Stimulated activated CD8-positive, alpha-beta memory T cell treated with anti-CD3 and anti-CD28 coated beads, Interleukin-4, amount 100 ng/mL, for 48 hours (primary cell): ENCODE results near the gene CFAP74.
"Not testable (repeated sequence)": the region's sequence is repeated elsewhere in the genome, so short reads cannot be mapped to it uniquely, and the experiment has no call there.

ENCODE experiments used
- DNase-seq: peaks from one replicate; pipeline ENCODE4 v3.0.0-alpha.2; 2020

The CFAP74 gene

DNA sequence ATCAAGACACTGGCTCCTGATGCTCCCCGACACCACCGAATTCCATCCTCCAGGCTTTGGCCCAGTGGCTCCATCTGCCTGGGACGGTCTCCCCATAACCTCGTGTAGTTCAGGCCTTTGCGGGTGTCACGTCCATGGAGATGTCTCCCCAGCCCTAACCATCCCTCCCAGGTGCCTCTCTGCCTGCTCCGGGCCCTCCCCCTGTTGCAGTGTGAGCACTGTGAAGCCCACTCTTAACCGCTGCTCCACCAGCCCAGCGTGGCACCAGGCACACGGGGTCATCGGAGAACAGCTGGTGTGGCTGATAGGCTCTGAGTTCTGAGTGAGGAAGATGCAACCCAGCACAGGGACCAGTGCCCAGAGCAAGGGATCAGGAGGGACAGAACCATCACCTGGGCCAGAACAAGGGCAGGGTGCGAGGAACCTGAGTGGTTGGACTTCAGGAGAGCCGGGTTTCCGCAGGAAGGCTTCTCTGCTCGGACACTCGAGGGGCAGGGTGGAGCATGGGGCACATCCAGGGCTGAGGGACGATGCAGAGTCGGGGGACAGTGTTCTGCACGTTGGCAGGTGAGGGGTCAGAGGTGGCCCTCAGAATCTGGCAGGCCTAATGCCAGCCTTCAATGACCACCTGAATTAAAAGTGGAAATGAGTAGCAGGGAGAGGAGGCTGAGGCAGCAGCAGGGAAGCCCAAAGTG lies 110.1 kb downstream of the CFAP74 start:
- DNase-seq = no peak

DNA sequence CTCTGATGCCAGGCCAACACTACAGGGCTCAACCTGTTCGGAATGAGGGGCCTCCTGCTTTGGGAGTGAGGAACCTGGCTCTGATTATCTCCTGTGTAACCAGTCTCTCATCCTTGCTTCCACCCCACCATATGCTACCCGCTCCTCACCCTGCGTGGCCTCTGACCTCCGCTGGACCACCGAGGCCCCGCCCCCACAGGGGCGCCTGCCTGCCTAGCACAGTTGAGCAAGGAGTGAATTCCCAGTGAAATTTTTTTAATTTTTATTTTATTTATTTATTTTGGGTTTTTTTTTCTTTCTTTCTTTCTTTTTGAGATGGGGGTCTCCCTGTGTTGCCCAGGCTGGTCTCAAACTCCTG lies 110.8 kb downstream of the CFAP74 start:
- no peak for DNase-seq

DNA sequence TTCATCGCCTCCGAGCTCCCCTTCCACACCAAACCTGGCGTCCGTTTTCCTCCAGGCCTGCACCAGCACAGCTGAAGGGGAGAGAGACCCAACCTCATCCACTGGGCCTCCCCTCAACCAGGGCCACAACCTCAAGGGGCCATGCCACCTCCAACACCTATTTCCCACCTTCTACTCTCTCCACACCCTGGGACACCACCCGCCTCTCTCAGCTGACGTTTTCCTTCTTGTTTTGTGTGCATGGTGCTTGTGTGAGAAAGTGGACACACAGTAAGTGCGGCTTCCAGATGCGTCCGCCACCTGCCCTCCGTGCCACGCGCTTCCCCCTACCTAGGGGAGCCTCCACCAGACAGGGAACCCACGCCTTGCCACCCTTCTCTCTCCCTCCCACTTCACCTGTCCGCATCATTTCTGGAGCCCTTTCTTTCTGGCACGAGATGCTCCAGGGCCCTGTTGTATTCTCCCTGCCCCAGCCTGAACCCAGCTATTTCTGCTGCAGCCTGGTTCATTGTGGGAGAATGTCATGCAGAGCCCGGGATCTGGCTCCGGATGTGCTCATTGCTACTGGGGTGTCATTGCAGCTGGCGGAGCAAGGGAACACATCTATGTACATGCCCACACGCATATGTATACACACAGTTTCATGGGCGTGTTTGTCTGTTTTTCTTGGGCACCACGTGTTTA lies 111.4 kb downstream of the CFAP74 start:
- DNase-seq = no peak

DNA sequence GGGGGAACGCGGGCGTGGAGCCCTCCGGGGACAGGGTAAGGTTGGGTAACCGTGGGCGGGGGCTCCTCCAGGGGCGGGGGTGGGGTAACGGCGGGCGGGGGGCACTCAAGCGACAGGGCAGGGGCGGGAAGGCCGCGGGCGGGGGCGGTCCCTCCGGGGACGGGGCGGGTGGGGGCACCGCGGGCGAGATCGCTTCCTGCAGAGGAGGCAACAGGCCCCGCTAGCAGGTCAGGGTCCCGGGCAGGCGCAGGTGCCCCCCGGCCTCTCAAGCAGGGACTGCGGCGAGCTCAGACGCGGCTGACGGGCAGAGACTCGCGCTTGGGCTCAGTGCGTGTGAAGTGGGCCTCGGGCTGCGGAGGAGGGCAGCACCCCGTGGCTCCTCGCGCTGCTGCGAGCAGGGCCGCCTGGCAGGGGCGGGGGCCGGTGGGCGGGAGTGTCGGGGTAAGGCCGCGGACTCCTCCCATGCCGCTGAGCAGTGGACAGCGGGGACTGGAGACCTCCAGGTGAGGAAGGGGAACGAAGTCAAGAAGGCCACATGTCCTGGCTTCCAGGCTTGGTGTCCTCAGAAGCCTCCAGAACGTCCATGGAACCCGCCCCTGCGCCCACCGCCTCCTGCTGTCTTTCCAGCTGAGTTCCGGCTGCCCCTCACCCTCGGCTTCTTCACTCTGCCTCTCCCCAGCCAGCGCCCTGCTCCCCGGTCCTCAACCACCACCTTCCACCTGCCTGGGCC lies 112.1 kb downstream of the CFAP74 start:
- peak; percentile 79 for DNase-seq

DNA sequence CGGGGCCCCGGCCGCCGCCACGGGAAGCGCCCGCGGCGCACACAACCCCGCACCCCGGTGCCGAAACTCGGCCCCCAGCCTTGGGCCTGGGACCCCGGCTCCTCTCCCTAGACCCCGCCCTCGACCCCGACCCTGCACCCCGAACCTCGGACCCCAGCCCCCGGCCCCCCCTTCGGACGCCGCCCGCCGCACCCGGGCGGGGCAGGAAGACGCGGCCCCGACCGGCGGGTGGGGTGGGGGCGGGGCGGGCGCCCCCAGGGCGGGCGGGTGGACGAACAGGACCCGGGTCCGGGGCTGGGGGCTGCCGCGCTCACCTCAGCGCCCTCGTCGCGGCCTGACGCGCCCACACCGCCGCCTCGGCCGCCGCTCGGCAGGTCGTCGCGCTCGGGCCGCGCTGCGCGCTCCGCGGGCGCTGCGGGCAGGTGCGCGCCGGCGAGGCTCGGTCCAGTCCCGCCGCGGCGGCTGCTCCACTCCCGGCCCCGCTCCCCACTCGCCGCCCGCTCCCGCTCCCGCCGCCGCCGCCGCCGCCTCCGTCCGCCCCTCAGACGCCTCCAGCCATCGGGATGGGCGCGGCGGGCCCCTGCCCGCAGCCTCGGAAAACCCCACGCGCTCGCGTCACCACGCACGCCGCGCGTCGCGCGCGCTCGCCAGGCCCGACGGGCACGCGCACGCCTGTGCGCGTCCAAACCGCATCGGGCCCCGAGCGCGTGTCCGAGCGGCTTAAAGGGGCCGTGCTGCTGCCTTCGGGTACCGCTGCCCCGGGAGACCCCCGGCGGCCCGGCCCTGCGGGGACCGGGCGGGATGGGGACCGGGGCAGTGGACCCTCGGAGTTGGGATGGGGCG lies 112.9 kb downstream of the CFAP74 start, which contains the start of gene GNB1:
Gene GNB1, minus strand, starts transcription at position 582 of the 843 bp plus-strand sequence. CDS start 65,634 bp downstream, outside the sequence.
- peak; percentile 89 for DNase-seq

DNA sequence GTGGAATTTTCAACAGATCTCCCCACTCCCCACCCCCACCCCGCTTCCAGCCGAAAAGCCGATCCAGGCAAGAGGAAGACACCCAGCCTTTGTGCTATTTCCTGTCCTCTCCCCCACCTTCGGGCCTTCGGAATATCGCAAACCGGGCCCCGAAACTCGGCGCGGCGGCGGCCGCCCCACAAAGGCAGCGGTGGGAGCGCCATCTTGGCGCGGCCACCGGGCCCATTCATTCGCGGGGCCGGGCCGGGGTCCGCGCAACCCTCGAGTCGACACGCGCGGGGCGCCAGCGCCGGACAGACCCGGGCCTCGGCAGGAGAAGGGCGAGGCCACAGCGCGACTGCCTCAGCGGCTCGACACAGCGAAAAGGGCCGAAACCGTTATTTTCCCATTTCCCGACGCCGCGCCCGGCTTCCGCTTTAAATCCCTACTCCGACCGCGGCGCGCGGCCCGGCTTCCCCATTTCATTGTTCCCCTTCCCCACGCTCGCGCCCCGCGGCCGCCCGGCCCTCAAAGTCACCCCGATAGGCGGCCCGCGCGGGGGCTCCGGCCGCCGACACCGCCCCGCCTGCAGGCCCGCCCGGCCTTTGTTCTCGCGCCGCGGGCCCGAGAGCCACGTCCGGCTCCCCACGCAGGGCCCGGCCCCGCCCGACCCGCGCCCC lies 113.6 kb downstream of the CFAP74 start:
- DNase-seq = peak; percentile 66

DNA sequence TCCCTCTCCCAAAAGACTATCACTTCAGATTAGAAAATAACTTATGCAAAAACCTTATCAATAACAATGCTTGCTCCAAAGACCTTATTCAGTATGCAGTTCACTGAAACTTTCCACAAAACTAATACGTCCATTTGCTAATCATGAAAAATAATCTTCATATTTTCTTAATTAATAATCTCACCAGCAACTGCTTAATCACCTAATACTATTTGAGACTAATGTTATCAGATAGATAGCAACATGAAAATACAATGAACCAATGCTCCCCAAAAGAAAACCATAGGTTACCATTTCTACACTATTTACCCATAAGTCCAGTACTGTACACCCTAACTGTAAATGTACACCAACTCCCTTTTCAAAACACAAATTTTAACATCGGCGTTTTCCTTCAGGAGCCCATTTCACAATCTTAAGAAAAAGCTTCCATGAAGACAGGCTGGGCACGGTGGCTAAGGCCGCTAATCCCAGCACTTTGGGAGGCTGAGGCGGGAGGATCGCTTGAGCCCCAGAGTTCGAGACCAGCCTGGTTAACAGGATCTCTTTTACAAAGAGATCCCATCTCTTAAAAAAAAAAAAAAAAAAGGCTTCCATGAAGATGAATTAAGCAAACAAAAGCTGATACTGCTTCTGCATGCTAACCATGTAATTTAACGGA lies 114.4 kb downstream of the CFAP74 start:
- DNase-seq = no peak

DNA sequence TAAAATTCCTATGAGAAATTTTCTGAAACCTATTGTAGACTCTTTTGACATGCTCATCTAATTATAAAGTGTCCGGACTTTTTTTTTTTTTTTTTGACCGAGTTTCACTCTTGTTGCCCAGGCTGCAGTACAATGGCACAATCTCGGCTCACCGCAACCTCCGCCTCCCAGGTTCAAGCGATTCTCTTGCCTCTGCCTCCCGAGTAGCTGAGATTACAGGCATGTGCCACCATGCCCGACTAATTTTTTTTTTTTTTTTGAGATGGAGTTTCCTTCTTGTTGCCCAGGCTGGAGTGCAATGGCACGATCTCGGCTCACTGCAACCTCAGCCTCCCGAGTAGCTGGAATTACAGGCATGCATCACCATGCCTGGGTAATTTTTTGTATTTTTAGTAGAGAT lies 119.7 kb downstream of the CFAP74 start:
- DNase-seq = not testable (repeated sequence)

DNA sequence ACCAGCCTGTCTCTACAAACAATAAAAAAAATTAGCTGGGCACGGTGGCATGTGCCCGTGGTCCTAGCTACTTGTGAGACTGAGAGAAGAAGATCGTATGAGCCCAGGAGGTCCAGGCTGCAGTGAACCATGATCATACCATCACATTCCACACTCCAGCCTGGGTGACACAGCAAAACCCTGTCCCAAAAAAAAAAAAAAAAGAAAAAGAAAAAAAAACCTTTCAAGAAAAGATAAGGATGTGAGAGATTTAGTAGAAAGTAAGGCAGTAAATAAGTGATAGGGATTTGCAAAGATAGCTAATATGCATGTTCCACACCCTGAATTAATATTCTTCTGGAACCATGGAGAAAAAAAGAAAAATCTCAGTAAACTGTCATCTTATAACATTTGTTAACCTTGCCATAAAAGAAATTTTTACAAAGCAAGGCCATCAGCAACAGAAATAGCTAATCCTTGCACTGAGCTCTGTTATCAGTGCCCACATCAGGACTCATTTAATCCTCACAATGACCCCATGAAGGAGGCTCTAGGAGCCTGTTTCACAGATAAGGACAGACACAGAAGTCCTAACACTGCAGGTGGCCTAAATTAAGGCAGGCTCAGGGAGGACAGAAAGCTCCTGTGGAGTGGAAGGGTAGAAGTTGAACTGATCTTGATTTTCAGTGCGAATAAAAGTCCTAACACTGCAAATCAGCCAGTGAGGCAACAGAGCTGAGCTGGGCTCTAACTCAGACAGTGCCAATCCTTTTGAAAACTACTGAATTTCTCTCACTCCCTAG lies 120.3 kb downstream of the CFAP74 start:
- no peak for DNase-seq

DNA sequence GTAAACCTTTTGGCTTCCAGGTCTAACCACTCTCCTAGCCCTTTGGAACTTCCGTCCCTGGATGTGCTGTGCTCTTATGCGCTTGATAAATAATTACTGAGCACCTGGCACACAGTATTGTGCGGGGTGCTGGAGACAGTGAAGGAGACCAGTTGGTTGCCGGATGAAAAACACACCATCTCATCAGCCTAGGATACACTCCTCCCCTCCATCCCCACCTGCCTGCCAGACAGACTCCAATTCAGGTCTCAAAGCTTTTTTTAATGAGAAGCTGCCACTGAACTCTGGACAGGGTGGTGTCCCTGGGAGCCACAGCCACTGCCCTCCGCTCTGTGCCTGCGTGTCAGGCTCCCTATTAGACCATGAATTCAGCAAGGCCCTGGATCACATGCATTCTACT lies 121.9 kb downstream of the CFAP74 start:
- no peak for DNase-seq

DNA sequence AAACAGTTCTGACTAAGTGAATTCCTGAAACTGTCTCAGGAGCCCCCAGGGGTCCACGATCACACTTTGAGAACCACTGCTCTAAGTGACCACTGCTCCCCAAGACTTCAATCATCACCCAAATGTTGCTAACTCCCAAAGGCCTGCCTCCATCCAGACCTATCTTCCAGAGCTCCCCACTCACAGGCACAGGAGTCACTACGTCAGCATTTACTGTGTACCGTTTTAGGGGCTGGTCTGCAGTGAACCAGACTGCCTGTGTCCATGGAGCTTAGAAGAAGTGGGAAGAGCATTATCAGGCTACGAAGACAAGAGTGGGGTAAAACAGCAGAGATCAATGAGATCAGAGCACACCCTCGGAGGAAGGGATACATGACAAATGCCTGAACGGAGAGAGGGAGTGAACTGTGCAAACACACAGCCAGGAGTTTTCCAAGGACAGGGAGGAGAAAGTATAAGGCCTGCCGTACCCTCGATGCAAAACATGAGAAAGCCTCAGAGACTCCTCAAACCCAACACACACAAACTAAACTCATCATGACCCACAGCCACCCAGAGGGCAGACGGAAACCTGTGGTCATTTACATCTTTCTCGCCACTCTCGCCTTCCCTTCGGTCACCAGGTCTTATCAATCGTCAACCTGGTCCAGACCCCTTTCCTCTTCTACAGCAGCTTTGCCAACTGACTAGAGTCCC lies 122.8 kb downstream of the CFAP74 start:
- no peak for DNase-seq

DNA sequence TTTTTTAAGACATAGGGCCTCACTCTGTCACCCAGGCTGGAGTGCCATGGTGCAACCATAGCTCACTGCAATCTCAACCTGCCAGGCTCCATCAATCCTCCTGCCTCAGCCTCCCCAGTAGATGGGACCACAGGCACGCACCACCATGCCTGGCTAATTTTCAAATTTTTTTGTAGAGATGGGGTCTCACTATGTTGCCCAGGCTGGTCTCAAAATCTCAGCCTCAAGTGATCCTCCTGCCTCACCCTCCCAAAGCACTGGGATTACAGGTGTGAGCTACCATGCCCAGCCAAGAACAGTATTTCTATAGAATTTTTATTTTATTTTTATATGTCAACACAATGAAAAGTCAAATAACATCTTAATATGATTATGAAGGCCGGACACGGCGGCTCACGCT lies 123.6 kb downstream of the CFAP74 start:
- no peak for DNase-seq

DNA sequence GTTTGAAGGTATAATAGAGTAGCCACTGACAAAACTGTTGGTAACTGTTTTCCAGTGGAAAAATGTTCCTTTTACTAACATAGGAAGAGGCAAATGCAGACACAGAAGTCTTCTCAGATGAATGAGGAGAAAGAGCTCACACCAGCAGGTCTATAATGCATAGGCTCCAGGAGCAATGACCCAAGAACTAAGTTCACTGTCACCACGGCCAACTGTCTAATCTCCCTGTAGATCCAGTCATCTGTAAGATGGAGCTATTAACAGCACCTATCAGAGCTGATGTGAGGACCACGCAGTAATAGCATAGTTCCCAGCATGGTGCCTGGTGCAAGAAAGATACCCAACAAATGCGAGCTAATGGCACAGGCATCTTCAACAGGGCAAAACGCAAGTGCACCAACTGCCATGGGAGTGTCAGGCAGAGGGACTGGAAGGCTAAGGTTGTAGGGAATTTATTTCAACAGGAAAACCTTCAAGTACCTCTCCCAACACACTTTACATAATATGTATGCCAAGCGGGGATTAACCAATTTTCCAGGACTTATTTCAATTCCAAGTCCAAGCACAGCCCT lies 125.6 kb downstream of the CFAP74 start:
- no peak for DNase-seq

DNA sequence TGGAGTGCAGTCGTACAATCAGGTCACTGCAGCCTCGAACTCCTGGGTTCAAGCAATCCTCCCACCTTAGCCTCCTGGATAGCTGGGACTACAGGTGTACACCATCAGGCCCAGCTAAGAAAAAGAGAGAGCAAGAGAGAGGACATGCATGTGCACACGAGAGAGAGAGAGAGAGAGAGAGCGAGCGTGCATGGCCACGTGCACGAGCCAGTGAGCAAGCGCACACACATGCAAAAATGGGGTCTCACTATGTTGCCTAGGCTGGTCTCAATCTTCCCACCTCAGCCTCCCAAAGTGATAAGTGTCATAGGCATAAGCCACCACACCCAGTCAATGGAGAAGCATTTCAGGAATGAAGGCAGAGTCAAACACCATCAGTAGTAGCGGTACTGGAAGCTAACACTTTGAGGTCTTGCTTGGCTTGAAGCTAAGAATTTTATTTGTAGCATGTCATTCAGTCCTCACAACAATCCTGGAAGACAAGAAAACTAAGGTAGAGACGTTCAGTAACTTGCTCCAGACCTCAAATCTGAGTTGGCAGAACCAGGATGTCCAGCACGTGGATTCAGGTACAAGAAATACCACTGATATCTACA lies 127.2 kb downstream of the CFAP74 start:
- no peak for DNase-seq

DNA sequence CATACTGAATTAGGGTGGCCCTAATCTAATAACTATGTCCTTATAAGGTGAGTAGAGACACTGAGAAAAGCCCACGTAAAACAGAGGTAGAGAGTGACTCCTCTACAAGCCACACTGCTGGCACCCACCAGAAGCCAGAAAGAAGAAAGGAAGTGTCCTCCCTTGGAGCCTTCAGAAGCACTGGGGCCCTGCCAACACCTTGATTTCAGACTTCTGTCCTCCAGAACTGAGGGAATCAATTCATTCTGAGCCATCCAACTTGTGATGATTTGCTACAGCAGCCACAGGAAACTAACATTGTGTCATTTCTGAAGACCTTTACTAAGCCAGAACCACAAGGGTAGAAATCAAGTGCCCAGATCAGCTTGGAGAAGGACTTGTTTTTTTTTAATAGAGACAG lies 127.7 kb downstream of the CFAP74 start:
- DNase-seq = peak; percentile 66

DNA sequence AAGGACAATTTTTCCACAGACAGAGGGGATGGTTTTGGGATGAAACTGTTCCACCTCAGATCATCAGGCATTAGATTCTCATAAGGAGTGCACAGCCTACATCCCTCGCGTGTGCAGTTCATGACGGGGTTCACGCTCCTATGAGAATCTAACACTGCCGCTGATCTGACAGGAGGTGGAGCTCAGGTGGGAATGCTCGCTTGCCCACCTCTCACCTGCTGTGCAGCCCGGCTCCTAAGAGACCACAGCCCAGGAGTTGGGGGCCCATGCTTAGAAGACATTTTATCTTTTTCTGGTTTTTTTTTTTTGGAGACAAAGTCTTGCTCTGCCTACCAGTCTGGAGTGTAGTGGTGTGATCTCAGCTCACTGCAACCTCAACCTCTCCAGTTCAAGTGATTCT lies 128.7 kb downstream of the CFAP74 start:
- no peak for DNase-seq

DNA sequence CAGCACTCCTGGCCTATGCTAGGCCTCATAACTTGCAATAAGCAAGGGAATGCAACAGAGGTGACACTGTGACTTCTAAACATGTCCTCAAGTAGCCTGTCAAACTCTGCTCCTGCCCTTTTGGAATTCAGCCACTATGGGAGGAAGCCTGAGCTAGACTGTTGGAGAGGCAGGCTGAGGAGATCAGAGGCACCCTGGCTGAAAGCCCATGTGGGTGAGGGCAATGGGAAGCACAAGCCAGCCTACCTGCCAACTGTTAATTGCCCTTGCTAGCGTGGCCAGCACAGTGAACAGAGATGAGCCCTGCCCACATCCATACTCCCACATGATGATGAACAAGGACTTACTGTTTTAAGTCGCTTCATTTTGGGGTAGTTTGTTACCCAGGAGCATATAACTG lies 130.4 kb downstream of the CFAP74 start:
- no peak for DNase-seq

DNA sequence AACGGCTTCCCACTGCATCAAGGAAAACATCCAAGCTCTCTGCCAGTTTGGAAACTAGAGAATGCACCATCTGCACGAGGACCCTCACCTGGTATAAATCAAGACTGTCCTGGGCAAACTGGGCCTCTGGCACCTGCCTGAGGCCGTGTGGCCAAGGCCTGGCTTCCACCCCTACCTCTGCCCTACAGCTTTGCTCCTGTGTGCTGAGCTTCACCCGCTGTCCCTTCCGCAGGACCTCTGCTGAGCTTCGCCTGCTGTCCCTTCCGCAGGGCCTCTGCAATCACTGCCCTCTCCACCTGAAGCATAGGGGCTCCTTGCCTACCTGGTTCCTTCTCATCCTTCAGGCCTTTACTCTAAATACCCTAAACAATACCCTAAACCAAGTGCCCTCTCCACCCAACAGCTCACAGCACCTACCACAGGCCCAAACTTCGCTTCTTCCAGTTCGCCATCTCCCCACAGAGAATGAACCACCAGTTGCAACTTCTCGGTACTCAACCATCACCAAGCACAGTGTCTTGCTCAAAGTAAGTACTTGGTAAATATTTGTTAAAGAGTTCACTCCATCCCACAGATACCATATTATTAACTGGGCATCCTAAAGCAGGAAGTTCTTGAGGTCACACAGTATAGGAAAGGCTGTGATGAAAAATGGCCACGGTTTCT lies 131.1 kb downstream of the CFAP74 start:
- DNase-seq = no peak
